Dendritic cell treated with granulocyte-macrophage colony-stimulating factor and Interleukin-4, amounts not matched to agents 40 ng/mL and 50 ng/mL, for 4 days (primary cell): ENCODE measurements around the gene MON1B.

Experiments used
- H3K27ac Mint-ChIP-seq: one replicate; pipeline ENCODE4 v1.8.0; 2022; ENCODE audit warnings: mild to moderate bottlenecking, mixed read lengths
- H3K27me3 Mint-ChIP-seq: one replicate; pipeline ENCODE4 v1.8.0; 2022; ENCODE audit warnings: mild to moderate bottlenecking, mixed read lengths
- H3K36me3 Mint-ChIP-seq: one replicate; pipeline ENCODE4 v1.8.0; 2022; ENCODE audit warnings: low read depth, mixed read lengths
- H3K4me1 Mint-ChIP-seq: one replicate; pipeline ENCODE4 v1.8.0; 2022; ENCODE audit warnings: low read depth, mixed read lengths
- H3K4me3 Mint-ChIP-seq: one replicate; pipeline ENCODE4 v1.8.0; 2022; ENCODE audit warnings: mild to moderate bottlenecking, moderate library complexity, mixed read lengths
- H3K9me3 Mint-ChIP-seq: one replicate; pipeline ENCODE4 v1.8.0; 2022; ENCODE audit warnings: mixed read lengths
- intact Hi-C: fragments of 100-400 bp; cut with micrococcal nuclease; formaldehyde crosslinking; loops from one replicate; pipeline ENCODE4 v1.15.0; 2022

The MON1B gene

GRCh38 chr16:77212741-77213541 is 22.0 kb downstream of the MON1B start:
- intact Hi-C loops = loop anchor here (2.0 kb wide), 1 partner anchor 22 kb away; the partner anchor contains the start of gene MON1B
- H3K9me3 Mint-ChIP-seq = no peaks in the 10 kb centered on the region
- peak overlapping the region; percentile 77 for H3K4me3 Mint-ChIP-seq
- no peaks in the 10 kb centered on the region for H3K36me3 Mint-ChIP-seq
- peaks cover 18% of the 10 kb centered on the region for H3K27me3 Mint-ChIP-seq
- peaks cover 29% of the 10 kb centered on the region for H3K4me1 Mint-ChIP-seq
- H3K27ac Mint-ChIP-seq = peak overlapping the region; percentile 68

- no peak overlapping the region for H3K27ac Mint-ChIP-seq
- peak overlapping the region; percentile 77 for H3K4me3 Mint-ChIP-seq
- no peaks in the 10 kb centered on the region for H3K36me3 Mint-ChIP-seq
- H3K4me1 Mint-ChIP-seq = peaks cover 27% of the 10 kb centered on the region
- intact Hi-C loops = loop anchor here (2.0 kb wide), 1 partner anchor 23 kb away; the partner anchor contains the start of gene MON1B
- H3K27me3 Mint-ChIP-seq = peaks cover 18% of the 10 kb centered on the region
- no peaks in the 10 kb centered on the region for H3K9me3 Mint-ChIP-seq
Measured at GRCh38 chr16:77213542-77214106, 22.6 kb downstream of the MON1B start.

- Mint-ChIP-seq H3K36me3 (no peaks in the 10 kb centered on the region), H3K4me3 (no peak overlapping the region), H3K27ac (no peak overlapping the region), H3K9me3 (no peaks in the 10 kb centered on the region), H3K27me3 (peaks cover 18% of the 10 kb centered on the region), H3K4me1 (peaks cover 27% of the 10 kb centered on the region)
- intact Hi-C loops = no loop called here
Measured at GRCh38 chr16:77214411-77215138, 23.6 kb downstream of the MON1B start.

GRCh38 chr16:77219437-77219836 is 28.4 kb downstream of the MON1B start:
- intact Hi-C loops = no loop called here
- Mint-ChIP-seq H3K9me3 (no peaks in the 10 kb centered on the region), H3K36me3 (no peaks in the 10 kb centered on the region), H3K27ac (no peak overlapping the region), H3K4me1 (peaks cover 9% of the 10 kb centered on the region), H3K27me3 (no peaks in the 10 kb centered on the region), H3K4me3 (no peak overlapping the region)

- intact Hi-C loops = no loop called here
- Mint-ChIP-seq H3K4me3 (no peak overlapping the region), H3K9me3 (no peaks in the 10 kb centered on the region), H3K27me3 (peaks cover 3% of the 10 kb centered on the region), H3K4me1 (peaks cover 10% of the 10 kb centered on the region), H3K36me3 (no peaks in the 10 kb centered on the region), H3K27ac (no peak overlapping the region)
Measured at GRCh38 chr16:77220427-77220826, 29.4 kb downstream of the MON1B start.

- intact Hi-C loops = no loop called here
- Mint-ChIP-seq H3K27me3 (peaks cover 4% of the 10 kb centered on the region), H3K36me3 (no peaks in the 10 kb centered on the region), H3K9me3 (no peaks in the 10 kb centered on the region), H3K4me1 (peaks cover 10% of the 10 kb centered on the region), H3K4me3 (no peak overlapping the region), H3K27ac (no peak overlapping the region)
Measured at GRCh38 chr16:77221482-77221881, 30.5 kb downstream of the MON1B start.

- Mint-ChIP-seq H3K9me3 (no peaks in the 10 kb centered on the region), H3K27ac (no peak overlapping the region), H3K27me3 (peaks cover 4% of the 10 kb centered on the region), H3K4me1 (peaks cover 10% of the 10 kb centered on the region), H3K4me3 (no peak overlapping the region), H3K36me3 (no peaks in the 10 kb centered on the region)
- intact Hi-C loops = no loop called here
Measured at GRCh38 chr16:77223184-77223583, 32.2 kb downstream of the MON1B start.

GRCh38 chr16:77225182-77225581 is 34.2 kb downstream of the MON1B start:
- H3K4me1 Mint-ChIP-seq = peaks cover 10% of the 10 kb centered on the region
- no peaks in the 10 kb centered on the region for H3K9me3 Mint-ChIP-seq
- intact Hi-C loops = no loop called here
- no peaks in the 10 kb centered on the region for H3K36me3 Mint-ChIP-seq
- peaks cover 4% of the 10 kb centered on the region for H3K27me3 Mint-ChIP-seq
- no peak overlapping the region for H3K27ac Mint-ChIP-seq
- no peak overlapping the region for H3K4me3 Mint-ChIP-seq

GRCh38 chr16:77227745-77228144 is 36.8 kb downstream of the MON1B start:
- intact Hi-C loops = no loop called here

GRCh38 chr16:77231047-77231446 is 40.1 kb downstream of the MON1B start:
- H3K4me3 Mint-ChIP-seq = no peak overlapping the region
- intact Hi-C loops = no loop called here
- H3K27ac Mint-ChIP-seq = no peak overlapping the region
- H3K27me3 Mint-ChIP-seq = peaks cover 8% of the 10 kb centered on the region
- no peaks in the 10 kb centered on the region for H3K36me3 Mint-ChIP-seq
- peaks cover 1% of the 10 kb centered on the region for H3K4me1 Mint-ChIP-seq
- H3K9me3 Mint-ChIP-seq = no peaks in the 10 kb centered on the region

More at GRCh38 chr16:77227745-77228144, 36.8 kb downstream of the MON1B start:
- Mint-ChIP-seq H3K9me3 (no peaks in the 10 kb centered on the region), H3K36me3 (no peaks in the 10 kb centered on the region), H3K4me1 (peaks cover 10% of the 10 kb centered on the region), H3K27ac (no peak overlapping the region), H3K27me3 (peaks cover 4% of the 10 kb centered on the region), H3K4me3 (no peak overlapping the region)

GRCh38 chr16:77233799-77234519 is 43.0 kb downstream of the MON1B start:
- no peaks in the 10 kb centered on the region for H3K36me3 Mint-ChIP-seq
- no peak overlapping the region for H3K4me3 Mint-ChIP-seq
- intact Hi-C loops = no loop called here
- no peak overlapping the region for H3K27ac Mint-ChIP-seq
- peaks cover 17% of the 10 kb centered on the region for H3K27me3 Mint-ChIP-seq
- H3K4me1 Mint-ChIP-seq = peaks cover 5% of the 10 kb centered on the region
- no peaks in the 10 kb centered on the region for H3K9me3 Mint-ChIP-seq

- Mint-ChIP-seq H3K9me3 (no peaks in the 10 kb centered on the region), H3K27me3 (peaks cover 17% of the 10 kb centered on the region), H3K36me3 (no peaks in the 10 kb centered on the region), H3K4me1 (peaks cover 5% of the 10 kb centered on the region), H3K27ac (no peak overlapping the region), H3K4me3 (no peak overlapping the region)
- intact Hi-C loops = no loop called here
Measured at GRCh38 chr16:77234611-77235010, 43.6 kb downstream of the MON1B start.

GRCh38 chr16:77236063-77236511 is 45.1 kb downstream of the MON1B start:
- Mint-ChIP-seq H3K27ac (no peak overlapping the region), H3K4me3 (peak overlapping the region; percentile 59), H3K4me1 (peaks cover 5% of the 10 kb centered on the region), H3K27me3 (peaks cover 17% of the 10 kb centered on the region), H3K9me3 (no peaks in the 10 kb centered on the region), H3K36me3 (no peaks in the 10 kb centered on the region)
- intact Hi-C loops = loop anchor here (1.0 kb wide), 1 partner anchor 348 kb away; no protein-coding TSS in a partner anchor
